Gastroesophageal sphincter (tissue), 3 donors: ENCODE results near the gene LILRA6.

ENCODE experiments used
- CTCF ChIP-seq, 4 experiments: fragments of 200-600 bp in 2 of 4; fragments of 450-650 bp in 2 of 4; sonication (generic) in 1 of 4; IDR thresholded peaks; one replicate each; pipeline ENCODE4 v1.5.1; 2017 to 2019; ENCODE audit warnings: antibody characterized with exemption in 4 of 4, mild to moderate bottlenecking in 2 of 4, moderate library complexity in 2 of 4
- EP300 ChIP-seq: sonication (generic); formaldehyde crosslinking; IDR thresholded peaks from one replicate; pipeline ENCODE4 v1.6.1; 2017; ENCODE audit warnings: antibody characterized with exemption, mild to moderate bottlenecking
- POLR2A ChIP-seq, 2 donors: fragments of 450-650 bp; IDR thresholded peaks; one replicate each; pipeline ENCODE4 v1.6.1; 2017; ENCODE audit warnings: antibody characterized with exemption in 2 of 2, mild to moderate bottlenecking in 2 of 2, moderate library complexity in 1 of 2
- POLR2AphosphoS5 ChIP-seq: sonication (generic); formaldehyde crosslinking; IDR thresholded peaks from one replicate; pipeline ENCODE4 v1.6.1; 2017; ENCODE audit warnings: antibody characterized with exemption

DNA sequence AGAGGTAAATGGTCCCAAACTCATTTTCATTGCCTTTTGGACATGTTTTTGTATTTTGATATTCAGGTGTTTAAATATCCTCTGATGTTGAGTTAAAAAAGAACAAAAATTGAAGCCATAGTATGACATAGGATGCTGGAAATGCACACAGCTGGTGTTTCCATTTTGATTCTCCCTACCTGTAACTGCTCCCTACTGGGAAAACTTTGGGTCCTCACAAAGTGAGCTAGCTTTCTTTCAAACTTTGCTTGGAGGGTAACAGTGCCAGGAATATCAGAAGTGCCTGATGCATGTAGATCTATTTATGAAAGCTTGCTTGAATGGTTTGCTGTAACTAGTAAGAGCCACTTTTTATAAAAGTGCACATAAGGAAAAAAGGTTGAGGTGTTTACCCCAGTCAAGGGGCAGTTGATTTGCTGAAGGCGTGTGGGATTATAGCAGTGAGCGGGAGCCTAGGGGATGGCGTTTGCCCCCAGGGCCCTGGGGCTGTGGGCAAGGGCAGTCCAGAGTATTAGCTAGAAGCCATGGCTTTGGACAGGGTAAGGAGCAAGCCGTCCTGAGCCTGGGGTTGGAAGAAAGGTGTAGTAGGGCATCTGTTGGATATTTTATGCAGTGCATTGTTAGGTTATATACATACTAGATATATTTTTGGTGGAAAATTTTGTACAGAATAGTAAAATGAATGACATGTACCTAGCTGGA, 37.7 kb downstream of the LILRA6 start:
- TF ChIP-seq POLR2A (IDR thresholded peaks at IDR 0.05) (no peak), CTCF (IDR thresholded peaks at IDR 0.05) (no peak), POLR2AphosphoS5 (no peak), EP300 (no peak)
